ENCODE measurements around the gene ASIC2.

GRCh38 chr17:33038740-33039139, 254.4 kb downstream of the ASIC2 start:
- no peak for TF ChIP-seq ZFP36 (IDR thresholded peaks at IDR 0.05; ENCODE audit: low read depth, low read length, partially characterized antibody)
- TF ChIP-seq SREBF2 (CRISPR knock-in tag; IDR thresholded peaks at IDR 0.05), result no peak
- no peak for TF ChIP-seq JUND (IDR thresholded peaks at IDR 0.05; ENCODE audit: borderline replicate concordance, low read depth, low read length)
- TF ChIP-seq JUND (tag; IDR thresholded peaks at IDR 0.05; ENCODE audit: borderline replicate concordance, low read depth, low read length), result no peak
